Measurements from ENCODE around the gene SSB.
"Not testable (repeated sequence)": the region's sequence is repeated elsewhere in the genome, so short reads cannot be mapped to it uniquely, and the experiment has no call there.

SSB gene

DNA sequence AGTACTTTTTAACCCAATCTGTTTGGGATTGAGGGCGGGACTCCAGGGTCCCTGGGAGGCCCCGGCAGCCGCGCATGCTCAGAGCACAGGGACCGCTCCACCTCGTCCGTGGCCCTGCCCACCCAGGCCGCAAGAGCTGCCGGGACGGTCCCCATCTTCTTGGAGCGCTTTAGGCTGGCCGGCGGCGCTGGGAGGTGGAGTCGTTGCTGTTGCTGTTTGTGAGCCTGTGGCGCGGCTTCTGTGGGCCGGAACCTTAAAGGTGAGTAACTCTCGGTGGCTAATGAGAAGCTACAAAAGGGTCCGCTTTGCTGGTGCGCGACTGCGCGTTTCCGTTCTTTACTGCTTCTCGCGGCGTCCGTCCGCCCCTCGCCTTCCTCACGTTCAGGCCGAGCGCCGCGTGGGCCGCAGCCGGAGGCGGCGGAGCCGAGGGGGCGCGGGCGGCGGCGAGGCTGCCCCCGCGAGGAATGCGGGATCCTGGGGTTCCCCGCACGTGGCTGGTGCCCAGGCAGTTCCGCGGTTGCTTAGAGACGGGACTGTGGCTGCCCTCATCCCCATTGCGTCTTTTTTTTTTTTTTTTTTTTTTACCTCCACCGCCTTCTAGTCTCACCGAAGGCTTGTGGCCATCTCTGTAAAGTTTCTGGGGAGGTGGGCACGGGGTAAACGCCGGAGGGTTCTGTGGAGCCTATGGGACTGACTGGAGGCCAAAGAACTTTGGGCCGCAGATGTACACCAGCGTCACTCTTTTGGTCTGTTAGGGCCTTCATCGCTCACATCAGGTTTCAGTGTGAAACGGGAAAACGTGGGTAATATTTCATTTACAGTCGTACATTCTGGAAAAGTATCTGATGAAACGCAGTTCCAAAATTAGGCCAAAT is at the start of gene SSB:
SSB (plus strand) TSS at position 154 of the 875 bp plus-strand sequence. CDS start 2,090 bp downstream, outside the sequence.
- peak; percentile 100 for DNase-seq (ENCODE audit: low spot score)

DNA sequence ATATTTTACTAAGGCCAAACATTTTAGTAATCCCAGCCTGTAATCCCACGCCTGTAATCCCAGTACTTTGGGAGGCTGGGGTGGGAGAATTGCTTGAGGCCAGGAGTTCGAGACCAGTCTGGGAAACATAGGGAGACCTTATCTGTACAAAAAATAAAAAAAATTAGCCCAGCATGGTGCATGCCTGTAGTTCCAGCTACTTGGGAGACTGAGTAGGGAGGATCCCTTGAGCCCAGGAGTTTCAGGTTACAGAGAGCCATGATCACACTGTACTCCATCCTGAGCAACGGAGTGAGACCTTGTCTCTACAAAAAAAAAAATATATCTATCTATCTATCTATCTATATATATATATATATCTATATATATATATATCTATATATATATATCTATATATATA is 45.9 kb upstream of the SSB start:
- no peak for DNase-seq (ENCODE audit: low spot score)

DNA sequence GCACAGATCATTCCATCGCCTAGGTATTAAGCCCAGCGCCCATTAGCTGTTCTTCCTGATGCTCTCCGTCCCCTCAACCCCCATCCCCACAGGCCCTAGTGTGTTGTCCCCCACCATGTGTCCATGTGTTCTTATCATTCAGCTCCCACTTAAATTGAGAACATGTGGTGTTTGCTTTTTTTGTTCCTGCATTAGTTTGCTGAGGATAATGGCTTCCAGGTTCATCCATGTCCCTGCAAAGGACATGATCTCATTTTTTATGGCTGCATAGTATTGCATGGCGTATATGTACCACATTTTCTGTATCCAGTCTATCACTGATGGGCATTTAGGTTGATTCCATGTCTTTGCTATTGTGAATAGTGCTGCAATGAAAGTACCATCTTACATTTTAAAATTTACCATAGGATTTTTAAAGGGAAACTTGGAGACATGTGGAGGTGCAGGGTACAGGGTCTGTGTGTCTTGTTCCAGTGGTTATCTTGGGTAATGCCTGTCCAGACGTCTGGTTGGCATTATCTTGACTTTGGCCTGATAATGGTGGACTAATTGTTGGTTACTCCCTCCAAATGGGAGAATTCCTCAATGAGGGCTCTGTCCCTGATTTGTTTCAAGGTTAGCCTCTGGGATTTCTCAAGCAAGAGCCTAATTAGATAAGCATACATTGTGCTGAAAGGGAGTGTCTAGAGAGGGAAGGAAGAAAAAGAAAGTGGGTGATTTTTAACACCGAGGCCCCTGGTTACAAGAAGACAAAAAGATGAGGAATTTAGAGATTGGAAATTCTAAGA is 43.4 kb upstream of the SSB start:
- DNase-seq (ENCODE audit: low spot score), result no peak

DNA sequence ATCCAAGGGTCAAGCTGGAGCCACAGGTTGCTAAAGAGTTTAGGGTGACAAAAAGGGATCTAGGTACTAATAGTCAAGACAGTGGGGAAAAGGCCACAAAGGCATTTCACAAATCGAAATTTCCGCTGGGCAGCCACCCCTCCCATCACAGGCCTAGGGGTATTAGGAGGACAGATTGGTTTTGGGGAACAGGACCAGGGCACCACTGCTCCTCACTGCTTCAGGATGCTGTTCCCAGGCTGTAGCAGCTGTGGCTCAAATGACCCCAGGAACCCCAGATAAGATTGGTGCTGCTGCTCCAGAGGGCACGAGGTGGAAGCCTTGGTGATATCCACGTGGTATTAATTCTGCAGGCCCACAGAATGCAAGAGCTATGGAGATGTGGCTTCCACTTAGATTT is 42.3 kb upstream of the SSB start:
- no peak for DNase-seq (ENCODE audit: low spot score)

DNA sequence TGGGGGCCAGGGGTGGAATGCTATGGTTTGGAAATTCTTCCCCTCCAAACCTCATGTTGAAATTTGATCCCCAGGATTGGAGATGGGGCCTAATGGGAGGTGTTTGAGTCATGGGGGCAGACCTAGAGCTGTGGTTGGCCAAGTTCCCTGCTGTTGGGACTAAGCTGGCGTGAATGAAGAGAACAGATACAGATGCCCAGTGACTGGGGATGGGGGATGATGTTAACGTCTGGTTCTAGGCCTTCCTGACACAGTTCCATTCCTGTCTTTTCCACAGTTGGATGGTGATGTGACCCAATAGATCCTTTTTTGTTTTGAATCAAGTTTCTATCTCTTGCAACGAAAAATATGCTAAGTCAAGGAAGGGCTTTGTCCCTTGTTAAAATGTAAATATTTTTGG is 41.3 kb upstream of the SSB start:
- no peak for DNase-seq (ENCODE audit: low spot score)

DNA sequence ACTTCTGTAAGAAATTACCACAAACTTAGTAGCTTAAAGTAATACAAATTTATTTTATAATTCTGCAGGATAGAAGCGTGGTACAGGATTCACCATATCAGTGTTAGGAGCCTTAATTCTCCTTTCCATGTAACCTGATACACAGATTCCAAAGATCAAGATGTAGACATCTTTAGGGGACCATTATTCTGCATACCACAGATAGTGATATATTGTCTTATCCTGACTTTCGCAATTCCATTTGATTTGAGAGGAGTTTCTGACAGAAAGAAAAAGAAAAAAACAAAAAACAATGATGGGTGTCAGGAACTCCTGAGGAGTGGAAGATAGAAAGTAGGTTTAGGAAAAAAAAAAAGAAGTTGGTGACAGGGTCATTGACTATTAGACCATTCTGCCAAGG is 40.9 kb upstream of the SSB start:
- no peak for DNase-seq (ENCODE audit: low spot score)

DNA sequence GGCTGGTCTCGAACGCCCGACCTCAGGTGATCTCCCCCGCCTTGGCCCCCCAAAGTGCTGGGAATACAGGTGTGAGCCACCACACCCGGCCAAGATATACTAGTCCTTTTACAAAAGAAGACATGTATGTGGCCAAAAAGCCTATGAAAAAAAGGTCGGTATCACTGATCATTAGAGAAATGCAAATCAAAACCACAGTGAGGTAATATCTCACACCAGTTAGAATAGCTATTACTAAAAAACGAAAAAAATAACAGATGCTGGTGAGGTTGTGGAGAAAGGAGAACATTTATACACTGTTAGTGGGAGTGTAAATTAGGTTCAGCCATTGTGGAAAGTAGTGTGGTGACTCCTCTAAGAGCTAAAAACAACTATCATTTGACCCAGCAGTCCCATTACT is 38.7 kb upstream of the SSB start:
- DNase-seq (ENCODE audit: low spot score), result no peak

DNA sequence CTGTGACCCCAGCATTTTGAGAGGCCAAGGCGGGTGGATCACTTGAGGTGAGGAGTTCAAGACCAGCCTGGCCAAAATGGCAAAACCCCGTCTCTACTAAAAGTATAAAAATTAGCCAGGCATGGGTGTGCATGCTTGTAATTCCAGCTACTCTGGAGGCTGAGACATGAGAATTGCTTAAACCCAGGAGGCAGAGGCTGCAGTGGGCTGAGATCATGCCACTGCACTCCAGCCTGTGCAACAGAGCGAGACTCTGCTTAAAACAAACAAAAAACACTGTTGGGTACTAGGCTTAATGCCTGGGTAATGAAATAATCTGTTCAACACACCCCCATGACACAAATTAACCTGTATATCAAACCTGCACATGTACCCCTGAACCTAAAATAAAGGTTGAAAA is 37.9 kb upstream of the SSB start:
- DNase-seq (ENCODE audit: low spot score), result not testable (repeated sequence)

DNA sequence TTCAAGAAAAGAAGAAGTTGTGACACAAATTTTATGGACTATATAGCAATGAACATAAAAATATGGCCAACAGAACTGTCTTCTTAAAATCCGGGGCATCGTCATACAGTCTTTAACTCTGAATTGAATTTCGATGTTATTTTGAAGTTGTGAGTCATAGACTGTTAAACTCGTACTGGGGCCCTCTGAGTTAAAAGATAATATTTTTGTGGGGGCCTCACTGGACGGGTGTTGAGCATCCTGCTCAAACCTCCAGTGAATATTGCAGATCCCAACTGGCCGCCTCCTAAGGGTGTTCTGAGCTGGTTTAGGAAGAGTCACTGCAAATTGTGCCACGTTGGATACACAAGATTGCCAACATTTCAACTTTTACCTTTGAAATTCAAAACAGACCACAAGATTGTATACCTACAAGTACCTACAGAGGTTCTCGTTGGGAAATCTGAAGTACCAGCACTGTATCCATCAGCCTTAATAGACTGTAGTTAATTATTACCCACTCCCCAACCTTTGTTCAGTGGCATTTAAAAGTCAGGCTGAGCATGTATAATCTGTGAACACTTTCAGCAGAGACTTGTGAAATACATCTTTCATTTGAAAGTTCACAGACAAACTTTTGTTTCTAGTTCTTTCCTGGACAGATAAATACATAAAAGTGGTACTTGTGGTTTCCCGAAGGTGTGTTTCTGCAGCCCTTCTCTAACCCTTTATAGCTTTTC is 37.3 kb upstream of the SSB start:
- no peak for DNase-seq (ENCODE audit: low spot score)

DNA sequence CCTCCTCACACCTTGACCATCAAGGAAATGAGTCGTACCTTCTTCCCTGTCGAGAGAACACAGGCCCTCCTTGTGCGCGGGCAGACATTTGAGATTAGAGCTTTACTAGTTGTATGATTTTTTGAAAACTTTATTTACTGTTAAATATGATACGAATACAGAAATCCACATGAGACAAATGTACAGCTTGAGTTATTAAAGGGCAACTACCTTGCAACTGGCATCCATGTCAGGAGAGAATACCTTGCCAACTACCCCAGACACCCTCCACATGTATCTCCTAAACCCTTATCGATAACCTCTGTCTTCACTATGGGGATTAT is 36.7 kb upstream of the SSB start:
- no peak for DNase-seq (ENCODE audit: low spot score)

DNA sequence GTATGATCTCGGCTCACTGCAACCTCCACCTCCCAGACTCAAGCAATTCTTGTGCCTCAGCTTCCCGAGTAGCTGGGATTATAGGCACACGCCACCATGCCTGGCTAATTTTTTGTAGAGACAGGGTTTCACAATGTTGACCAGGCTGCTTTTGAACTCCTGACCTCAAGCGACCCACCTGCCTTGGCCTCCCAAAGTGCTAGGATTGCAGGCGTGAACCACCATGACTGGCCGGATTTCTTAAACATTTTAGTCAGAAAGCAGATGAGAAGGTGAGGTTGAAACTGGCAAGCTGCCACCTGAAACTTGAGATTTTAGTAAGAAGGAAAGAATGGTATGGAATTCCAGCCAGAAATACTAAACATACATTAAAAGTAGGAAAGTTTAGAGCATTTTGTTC is 33.1 kb upstream of the SSB start:
- no peak for DNase-seq (ENCODE audit: low spot score)

DNA sequence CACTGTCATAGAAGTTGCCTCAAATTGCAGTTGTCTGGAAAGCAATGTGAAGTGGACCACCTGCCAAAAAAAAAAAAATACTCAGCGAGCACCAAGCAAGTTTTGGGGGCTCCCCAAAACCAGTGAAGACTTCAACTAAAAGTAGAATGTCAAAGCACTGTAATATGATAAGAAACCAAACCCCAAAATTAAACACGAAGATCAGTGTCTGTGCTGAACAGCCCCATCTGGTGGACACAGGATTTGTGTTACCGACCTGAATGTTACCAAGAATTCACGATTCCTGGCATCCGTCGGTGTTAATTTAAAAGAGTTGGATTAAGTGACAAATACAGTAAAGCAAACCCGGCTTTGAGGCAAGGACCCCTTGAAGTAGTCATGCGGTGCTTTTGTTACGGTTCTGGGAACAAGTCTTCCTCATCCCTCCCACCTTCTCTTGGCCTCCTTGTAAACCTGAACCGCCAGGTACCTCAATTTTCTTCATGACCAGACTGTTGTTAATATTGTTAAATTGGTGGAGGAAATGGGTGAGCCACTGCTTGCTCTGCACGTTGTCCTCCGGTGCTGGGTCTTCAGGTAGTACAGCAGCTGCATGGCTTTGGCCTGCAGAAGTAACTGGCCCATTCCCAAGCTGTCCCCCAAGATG is 31.3 kb upstream of the SSB start:
- peak; percentile 75 for DNase-seq (ENCODE audit: low spot score)

DNA sequence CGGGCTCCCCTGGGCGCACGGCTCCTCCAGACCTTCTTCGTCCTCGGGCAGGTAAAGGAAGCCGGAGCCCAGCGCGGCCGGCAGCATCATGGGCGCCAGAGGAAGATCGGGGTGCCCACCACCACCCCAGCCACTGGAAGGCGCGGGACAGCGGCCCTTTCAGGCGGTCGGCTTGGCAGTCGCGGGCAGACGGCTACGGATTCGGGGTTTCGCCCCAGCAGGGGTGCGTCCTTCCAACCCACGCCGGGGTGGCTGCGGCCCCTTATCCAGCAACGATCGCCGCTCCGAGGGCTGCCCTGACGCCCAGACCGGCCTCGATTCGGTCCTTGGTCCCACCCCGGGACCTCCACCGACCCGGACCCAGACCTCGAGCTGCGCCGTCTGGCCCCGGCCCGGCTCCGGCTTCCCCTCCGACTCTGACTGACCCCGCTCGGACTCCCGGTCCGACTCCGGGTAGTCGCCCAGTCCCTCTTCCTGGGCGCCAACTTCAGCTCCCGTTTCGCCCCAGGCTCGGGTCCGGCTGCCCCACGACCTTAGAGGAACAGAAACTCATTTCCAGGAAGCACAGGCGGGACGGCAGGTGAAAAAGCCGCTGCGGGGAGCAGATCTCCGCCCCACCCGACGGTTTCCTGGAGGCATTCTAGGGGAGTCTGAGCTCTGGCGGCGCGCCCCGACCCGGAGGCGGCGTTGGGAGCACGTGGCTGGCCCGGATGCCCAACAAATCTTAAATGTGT is 30.2 kb upstream of the SSB start:
- peak; percentile 25 for DNase-seq (ENCODE audit: low spot score)

DNA sequence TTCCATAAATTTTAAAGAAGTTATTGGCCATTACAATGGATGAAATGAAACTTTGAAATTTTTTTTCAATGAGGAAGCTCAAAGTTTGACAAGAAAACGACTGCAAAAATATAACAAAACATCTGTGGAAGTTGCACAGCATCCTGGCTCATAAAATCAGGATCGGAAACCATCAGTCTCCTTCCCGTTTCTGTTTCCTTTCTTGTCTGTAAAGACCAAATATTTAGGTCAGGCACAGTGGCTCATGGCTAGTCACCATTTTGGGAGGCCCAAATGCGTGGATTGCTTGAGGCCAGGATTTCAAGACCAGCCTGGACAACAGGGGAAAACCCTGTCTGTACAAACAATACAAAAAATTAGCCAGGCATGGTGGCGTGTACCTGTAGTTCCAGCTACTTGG is 27.6 kb upstream of the SSB start:
- no peak for DNase-seq (ENCODE audit: low spot score)

DNA sequence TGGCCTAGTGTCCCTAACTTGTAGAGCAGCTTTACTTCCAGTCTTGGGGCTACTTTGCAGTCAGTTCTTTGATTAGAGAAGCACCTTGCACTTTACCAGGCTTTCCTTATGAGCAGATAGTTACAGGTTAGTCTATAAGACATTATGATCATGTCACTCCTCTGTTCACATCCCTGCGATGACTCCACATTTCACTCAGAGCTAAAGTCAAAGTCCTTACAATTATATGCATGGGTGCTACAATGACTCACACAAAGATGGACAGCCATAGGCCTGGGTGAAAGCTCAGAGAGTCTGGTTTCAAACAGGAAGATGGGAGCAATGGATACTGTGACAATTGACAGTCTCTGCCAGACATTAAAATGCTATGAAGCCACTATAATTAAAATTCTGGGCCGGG is 27.1 kb upstream of the SSB start:
- DNase-seq (ENCODE audit: low spot score), result no peak

DNA sequence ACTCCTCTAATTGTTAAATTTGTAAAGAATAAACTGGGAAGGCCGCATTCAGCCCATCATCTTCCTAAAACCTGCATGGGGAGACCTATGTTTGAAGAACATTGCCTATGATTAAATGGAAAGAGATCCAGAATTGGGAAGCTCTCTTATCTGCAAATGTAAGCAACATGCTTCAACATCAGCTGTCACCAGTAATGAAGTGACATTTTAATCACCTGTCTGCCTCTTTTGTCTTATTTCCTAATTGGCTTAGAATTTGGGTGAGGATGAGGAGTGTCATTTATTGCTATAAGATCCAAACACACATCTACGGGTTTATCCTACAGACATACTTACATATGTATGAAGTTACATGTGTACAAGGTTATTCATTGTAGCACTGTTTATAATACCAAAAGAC is 26.0 kb upstream of the SSB start:
- DNase-seq (ENCODE audit: low spot score), result no peak

DNA sequence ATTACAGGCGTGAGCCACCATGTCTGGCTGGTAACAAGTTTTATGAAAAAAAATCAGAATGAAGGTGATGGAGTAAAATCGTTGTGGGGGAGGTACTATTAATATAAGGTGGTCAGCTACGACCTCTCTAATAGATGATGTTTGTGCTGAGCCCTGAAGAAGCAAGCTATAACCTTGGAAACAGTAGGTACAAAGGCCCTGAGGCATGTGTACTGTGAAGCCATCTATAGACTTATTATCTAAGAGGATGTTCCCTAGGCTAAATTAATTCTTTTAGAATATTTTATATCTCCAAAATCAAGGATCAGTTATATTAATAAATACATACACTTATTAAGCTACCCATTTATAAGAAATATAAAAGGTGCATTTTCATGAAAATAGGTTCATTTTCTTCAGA is 23.3 kb upstream of the SSB start:
- DNase-seq (ENCODE audit: low spot score), result no peak

DNA sequence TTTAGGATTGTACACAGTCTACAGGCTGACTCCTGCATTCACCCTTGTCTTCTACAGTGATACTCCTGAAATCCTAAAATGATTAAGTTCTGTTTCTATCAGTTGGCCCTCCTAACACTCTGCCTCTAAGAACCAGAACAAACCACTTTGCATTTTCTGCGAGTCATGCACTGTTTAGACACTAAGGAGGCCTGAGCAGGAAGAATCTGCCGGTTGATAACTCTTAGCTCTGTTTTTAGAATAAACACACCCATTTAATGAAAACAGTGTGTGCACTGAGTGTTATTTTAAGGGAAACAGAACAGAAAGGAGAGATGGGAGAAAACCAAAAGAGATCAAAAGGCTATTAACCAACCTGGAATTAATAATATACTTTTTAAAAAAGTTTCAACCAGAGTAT is 22.9 kb upstream of the SSB start:
- DNase-seq (ENCODE audit: low spot score), result peak; percentile 24

DNA sequence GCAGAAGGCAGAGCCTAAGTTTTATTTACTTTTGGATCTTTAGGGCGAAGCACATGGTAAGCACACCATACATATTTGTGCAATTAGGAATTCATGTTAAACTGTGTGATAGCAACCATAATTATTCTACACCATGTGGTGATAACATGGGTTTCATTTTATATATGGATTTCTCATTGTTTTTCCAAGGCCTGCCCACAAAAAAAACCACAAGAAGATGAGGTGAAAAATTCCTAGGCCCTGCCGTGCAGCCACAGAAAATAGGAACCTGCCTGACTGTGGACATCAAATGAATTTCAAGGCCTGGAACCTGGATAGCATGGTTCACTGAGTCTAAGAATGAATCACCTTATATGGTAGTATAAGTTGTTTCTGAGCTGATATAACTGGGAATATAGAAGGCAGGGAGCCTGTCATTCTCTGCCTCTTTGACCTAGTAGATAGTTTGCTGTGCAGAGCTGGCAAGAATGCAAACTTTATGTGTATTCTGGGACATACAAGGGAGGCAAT is 22.4 kb upstream of the SSB start:
- no peak for DNase-seq (ENCODE audit: low spot score)

DNA sequence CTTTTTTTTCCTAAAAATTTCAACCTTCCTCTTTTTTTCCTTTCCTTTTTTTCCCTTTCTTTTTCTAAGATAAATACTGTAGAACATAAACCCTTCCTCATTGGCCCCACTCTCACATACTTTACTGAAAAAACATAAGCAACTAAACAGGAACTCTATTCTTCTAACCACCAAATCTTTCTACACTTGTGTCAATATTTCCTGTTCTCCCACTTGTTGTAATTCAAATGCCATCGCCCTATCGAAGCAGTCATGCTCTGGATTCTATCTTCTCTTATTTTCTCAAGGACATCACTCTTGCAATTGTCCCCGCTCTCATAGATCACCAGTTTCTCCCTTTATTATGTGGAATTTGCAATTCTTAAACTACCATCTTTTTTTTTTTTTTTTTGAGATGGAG is 20.2 kb upstream of the SSB start:
- DNase-seq (ENCODE audit: low spot score), result no peak

DNA sequence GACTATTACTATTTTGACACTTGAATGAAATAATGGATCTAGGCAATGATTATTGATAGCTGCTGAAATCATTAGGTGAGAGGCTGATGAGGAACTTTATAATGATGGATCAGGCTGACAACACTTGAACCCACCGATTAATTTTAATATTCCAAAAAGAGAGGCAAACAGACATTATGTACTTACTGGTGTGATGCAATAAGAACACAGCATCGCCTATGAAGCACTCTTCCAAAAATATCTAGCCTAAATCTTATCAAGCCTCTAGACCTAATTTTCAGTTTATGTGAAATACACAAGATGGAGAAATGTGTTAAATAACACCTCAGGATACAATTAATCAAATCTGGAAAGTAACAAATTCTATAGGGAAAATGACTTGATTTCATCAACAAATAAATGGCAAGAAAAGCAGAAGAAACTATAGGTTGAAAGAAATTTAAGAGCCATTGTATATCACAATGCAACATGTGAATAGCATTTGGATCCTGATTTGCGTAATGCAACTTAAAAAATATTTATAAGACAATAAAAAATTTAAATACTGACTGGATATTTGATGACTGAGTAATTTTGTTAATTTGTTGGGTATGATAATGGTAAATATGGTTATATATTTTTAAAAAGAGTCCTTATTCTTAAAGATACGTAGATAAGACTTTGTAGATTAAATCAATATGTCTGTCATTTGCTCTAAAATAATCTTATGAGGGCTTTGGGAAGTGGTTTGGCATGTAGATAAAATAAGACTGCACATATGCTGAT is 17.2 kb upstream of the SSB start:
- DNase-seq (ENCODE audit: low spot score), result no peak

Data from AG20443 (cell line).